ENCODE results near the gene PIM1. TPM values are rescaled to one million over a fixed set of nuclear protein-coding genes. Genes with fewer than 3 reads are reported as not detected.
A peak's percentile ranks its signal among the peaks of the same experiment; 100 is the strongest.

PIM1 gene
- total RNA-seq, 1 experiment from 2014 or later: 42.1 TPM

- TF ChIP-seq TCF7L2 (IDR thresholded peaks at IDR 0.05; ENCODE audit: low read depth, low read length) (no peak), SIN3A (IDR thresholded peaks at IDR 0.05; ENCODE audit: borderline replicate concordance, insufficient read depth, low read depth, low read length) (no peak), POLR2AphosphoS5 (IDR thresholded peaks at IDR 0.05; ENCODE audit: low read depth, low read length) (no peak), REST (IDR thresholded peaks at IDR 0.05; ENCODE audit: insufficient read depth in 1 of 2, low read depth in 2 of 2, low read length in 1 of 2) (no peak)
- Histone ChIP-seq H3K27ac (ENCODE audit: low read length) (no peak overlapping the region), H3K36me3 (ENCODE audit: control insufficient read depth, insufficient read depth, low read length) (no peaks in the 10 kb centered on the region), H3K9me3 (ENCODE audit: control insufficient read depth, insufficient read depth, low read depth, low read length) (no peaks in the 10 kb centered on the region), H3K27me3 (ENCODE audit: control insufficient read depth, insufficient read depth, low read length) (no peaks in the 10 kb centered on the region), H3K4me3 (ENCODE audit: low read depth in 2 of 2, low read length in 2 of 2) (no peak overlapping the region), H3K4me1 (ENCODE audit: control insufficient read depth, insufficient read depth, low read length) (no peaks in the 10 kb centered on the region; the same call in 1 of the 2 replicates)
- ChIA-PET POLR2A (no interaction called here), CTCF (interaction anchor here (0.8 to 3.3 kb wide), 5 partner anchors 19 to 190 kb away, joined by 3 to 72 read pairs (median 4); no protein-coding TSS in a partner anchor)
- in situ Hi-C loops (cut with HindIII; ENCODE audit: low pct_unique_long_range_greater_than_20kb, low sequenced_read_pairs): no loop called here
- DNase-seq (ENCODE audit: low read depth, low spot score): no peak
- no peak for ATAC-seq
- intact Hi-C loops (cut with micrococcal nuclease; ENCODE audit: unreplicated experiment): no loop called here
- no TSS peak for BruUV-seq (replicated peaks)
These were observed 38.8 kb downstream of the PIM1 start for GRCh38 chr6:37208793-37209192.

- Histone ChIP-seq H3K27ac (ENCODE audit: low read length) (no peak overlapping the region), H3K36me3 (ENCODE audit: control insufficient read depth, insufficient read depth, low read length) (no peaks in the 10 kb centered on the region), H3K4me1 (ENCODE audit: control insufficient read depth, insufficient read depth, low read length) (no peaks in the 10 kb centered on the region; the same call in 1 of the 2 replicates), H3K27me3 (ENCODE audit: control insufficient read depth, insufficient read depth, low read length) (no peaks in the 10 kb centered on the region), H3K9me3 (ENCODE audit: control insufficient read depth, insufficient read depth, low read depth, low read length) (no peaks in the 10 kb centered on the region), H3K4me3 (ENCODE audit: low read depth in 2 of 2, low read length in 2 of 2) (no peak overlapping the region)
- intact Hi-C loops (cut with micrococcal nuclease; ENCODE audit: unreplicated experiment): loop anchor here (1.0 to 5.0 kb wide), 2 partner anchors 32 to 191 kb away; no protein-coding TSS in a partner anchor
- no peak for TF ChIP-seq CTCF (IDR thresholded peaks at IDR 0.05)
- no peak for TF ChIP-seq TCF7L2 (IDR thresholded peaks at IDR 0.05; ENCODE audit: low read depth, low read length)
- no peak for TF ChIP-seq POLR2AphosphoS5 (IDR thresholded peaks at IDR 0.05; ENCODE audit: low read depth, low read length)
- DNase-seq (ENCODE audit: low read depth, low spot score): no peak
- ChIA-PET CTCF (interaction anchor here (0.5 to 3.3 kb wide), 15 partner anchors 8 to 203 kb away, joined by 3 to 72 read pairs (median 6); no protein-coding TSS in a partner anchor), POLR2A (no interaction called here)
- no TSS peak for BruUV-seq (replicated peaks)
- ATAC-seq: peak; percentile 5; the same call in 1 of the 2 replicates
- in situ Hi-C loops (cut with HindIII; ENCODE audit: low pct_unique_long_range_greater_than_20kb, low sequenced_read_pairs): no loop called here
These were observed 39.7 kb downstream of the PIM1 start for GRCh38 chr6:37209461-37210205.
